ENCODE measurements around the gene EGR2.

GRCh38 chr10:62862447-62862846, 46.3 kb upstream of the EGR2 start:
- TF ChIP-seq CTCF (conservative IDR thresholded peaks at IDR 0.05) (no peak), EZH2 (IDR thresholded peaks at IDR 0.05; ENCODE audit: low read depth) (no peak)

All from PC-9 (cell line).